Measurements from ENCODE around the gene KLRG1. TPM values are rescaled to one million over a fixed set of nuclear protein-coding genes. Genes with fewer than 3 reads are reported as not detected.

The KLRG1 gene
- total RNA-seq, 1 experiment from 2014 or later: 2.1 TPM

DNA sequence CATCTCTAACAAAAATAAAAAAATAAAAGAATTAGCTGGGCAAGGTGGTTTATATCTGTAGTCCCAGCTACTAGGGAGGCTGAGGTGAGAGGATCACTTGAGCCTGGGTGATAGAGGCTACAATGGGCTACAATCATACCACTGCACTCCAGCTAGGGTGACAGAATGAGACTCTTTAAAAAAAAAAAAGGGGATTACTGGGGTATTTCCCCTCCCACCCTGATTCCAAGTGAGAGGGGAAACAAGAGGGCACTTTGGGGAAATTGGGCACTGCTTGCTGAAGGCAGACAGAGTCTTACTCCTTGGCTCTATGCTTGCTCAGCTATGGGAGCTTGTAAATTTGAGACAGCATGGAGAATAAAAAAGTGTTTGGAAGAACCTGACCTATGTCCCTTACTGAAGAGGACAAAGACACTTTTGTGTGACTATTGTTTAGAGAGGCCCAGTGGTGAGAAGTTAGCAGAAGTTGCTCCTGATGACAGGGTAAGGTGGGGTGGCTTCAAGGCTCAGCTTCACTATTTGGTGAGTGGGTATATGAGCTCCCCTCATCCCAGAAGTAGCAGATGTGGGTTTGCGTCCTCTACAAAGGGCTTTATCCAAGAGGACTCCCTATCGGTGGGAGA lies 44.0 kb downstream of the KLRG1 start:
- Mint-ChIP-seq H3K4me3 (no peak overlapping the region), H3K36me3 (ENCODE audit: insufficient read depth in 1 of 3, low read depth in 3 of 3) (peaks cover 2 to 8% (median 3%) of the 10 kb centered on the region in 3 experiments; a peak in 3 of 7 replicates), H3K27me3 (ENCODE audit: low read depth) (no peaks in the 10 kb centered on the region), H3K4me1 (peaks cover 5 to 12% of the 10 kb centered on the region in 2 experiments), H3K9me3 (peaks cover 3% of the 10 kb centered on the region in 2 experiments; a peak in 2 of 5 replicates), H3K27ac (no peak overlapping the region)
- H2BK12ac ChIP-seq (ENCODE audit: insufficient read length, low read depth, low read length): no peak overlapping the region
- H2AK5ac ChIP-seq (ENCODE audit: insufficient read length, low read length): no peak overlapping the region
- H3K4ac ChIP-seq (ENCODE audit: low read depth, low read length): no peak overlapping the region
- H3K27me3 ChIP-seq (ENCODE audit: insufficient read depth, low read length): no peaks in the 10 kb centered on the region
- no peak overlapping the region for H2AFZ ChIP-seq (ENCODE audit: low read length)
- no CpG with 5 or more reads among the region's 2 CpGs for WGBS (ENCODE audit: extremely low coverage, insufficient read length, low lambda C conversion rate)
- no peak overlapping the region for H4K91ac ChIP-seq (ENCODE audit: insufficient read length, low read depth, low read length)
- no peaks in the 10 kb centered on the region for H3K4me1 ChIP-seq (ENCODE audit: insufficient read depth, low read length)
- H4K20me1 ChIP-seq (ENCODE audit: control insufficient read depth, insufficient read depth, insufficient read length): no peaks in the 10 kb centered on the region
- H3T11ph ChIP-seq (ENCODE audit: low read length): no peak overlapping the region
- no peak overlapping the region for H2BK20ac ChIP-seq (ENCODE audit: low read depth, low read length, poor library complexity, severe bottlenecking)
- H3K14ac ChIP-seq (ENCODE audit: insufficient read depth, low read length): no peak overlapping the region
- H3K23ac ChIP-seq (ENCODE audit: insufficient read length, low read depth, low read length): no peak overlapping the region
- no peak overlapping the region for H2BK5ac ChIP-seq (ENCODE audit: insufficient read length, low read length)
- no peak overlapping the region for H2BK15ac ChIP-seq (ENCODE audit: low read depth, low read length)
- H3K18ac ChIP-seq (ENCODE audit: insufficient read length, low read depth, low read length): no peak overlapping the region
- H3K4me2 ChIP-seq (ENCODE audit: insufficient read depth, insufficient read length, low read length): no peak overlapping the region
- H3K9ac ChIP-seq (ENCODE audit: extremely low read depth, insufficient read length, low read length): no peak overlapping the region
- TF ChIP-seq, protein P1, sequence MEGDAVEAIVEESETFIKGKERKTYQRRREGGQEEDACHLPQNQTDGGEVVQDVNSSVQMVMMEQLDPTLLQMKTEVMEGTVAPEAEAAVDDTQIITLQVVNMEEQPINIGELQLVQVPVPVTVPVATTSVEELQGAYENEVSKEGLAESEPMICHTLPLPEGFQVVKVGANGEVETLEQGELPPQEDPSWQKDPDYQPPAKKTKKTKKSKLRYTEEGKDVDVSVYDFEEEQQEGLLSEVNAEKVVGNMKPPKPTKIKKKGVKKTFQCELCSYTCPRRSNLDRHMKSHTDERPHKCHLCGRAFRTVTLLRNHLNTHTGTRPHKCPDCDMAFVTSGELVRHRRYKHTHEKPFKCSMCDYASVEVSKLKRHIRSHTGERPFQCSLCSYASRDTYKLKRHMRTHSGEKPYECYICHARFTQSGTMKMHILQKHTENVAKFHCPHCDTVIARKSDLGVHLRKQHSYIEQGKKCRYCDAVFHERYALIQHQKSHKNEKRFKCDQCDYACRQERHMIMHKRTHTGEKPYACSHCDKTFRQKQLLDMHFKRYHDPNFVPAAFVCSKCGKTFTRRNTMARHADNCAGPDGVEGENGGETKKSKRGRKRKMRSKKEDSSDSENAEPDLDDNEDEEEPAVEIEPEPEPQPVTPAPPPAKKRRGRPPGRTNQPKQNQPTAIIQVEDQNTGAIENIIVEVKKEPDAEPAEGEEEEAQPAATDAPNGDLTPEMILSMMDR (conservative IDR thresholded peaks at IDR 0.05): no peak
- no peak overlapping the region for H4K5ac ChIP-seq (ENCODE audit: insufficient read length, low read depth, low read length)
- H3K27ac ChIP-seq (ENCODE audit: insufficient read length, low read depth, low read length): no peak overlapping the region
- H3K79me1 ChIP-seq (ENCODE audit: insufficient read depth, low read depth, low read length, poor library complexity, severe bottlenecking): no peaks in the 10 kb centered on the region
- H3K79me2 ChIP-seq (ENCODE audit: insufficient read depth, low read length): no peaks in the 10 kb centered on the region
- no peak for DNase-seq
- no peak overlapping the region for H3K56ac ChIP-seq (ENCODE audit: insufficient read length, low read depth, low read length)
- no peak overlapping the region for H2BK120ac ChIP-seq (ENCODE audit: low read depth, low read length, poor library complexity, severe bottlenecking)
- H3K9me3 ChIP-seq (ENCODE audit: control insufficient read depth, low read depth, low read length): no peaks in the 10 kb centered on the region
- no peaks in the 10 kb centered on the region for H3K23me2 ChIP-seq (ENCODE audit: insufficient read length, low read depth, low read length, poor library complexity, severe bottlenecking)
- H4K8ac ChIP-seq (replicated peaks; ENCODE audit: insufficient read length, low read depth, low read length): no peak overlapping the region
